Activated naive CD8-positive, alpha-beta T cell (primary cell): ENCODE data around the gene HDHD3.
A peak's percentile ranks its signal among the peaks of the same experiment; 100 is the strongest.
"Not testable (repeated sequence)": the region's sequence is repeated elsewhere in the genome, so short reads cannot be mapped to it uniquely, and the experiment has no call there.

Source experiments
- H3K27ac Mint-ChIP-seq: one replicate; pipeline ENCODE4 v1.8.0; 2021; ENCODE audit warnings: mixed read lengths
- H3K27me3 Mint-ChIP-seq: one replicate; pipeline ENCODE4 v1.8.0; 2021; ENCODE audit warnings: mixed read lengths
- H3K36me3 Mint-ChIP-seq: one replicate; pipeline ENCODE4 v1.8.0; 2021; ENCODE audit warnings: mixed read lengths
- H3K4me1 Mint-ChIP-seq: one replicate; pipeline ENCODE4 v1.8.0; 2021; ENCODE audit warnings: low read depth, mixed read lengths
- H3K4me3 Mint-ChIP-seq: one replicate; pipeline ENCODE4 v1.8.0; 2021; ENCODE audit warnings: mild to moderate bottlenecking, mixed read lengths
- H3K9me3 Mint-ChIP-seq: one replicate; pipeline ENCODE4 v1.8.0; 2021; ENCODE audit warnings: low read depth, mixed read lengths

The HDHD3 gene

GRCh38 chr9:113397203-113397631, 20.4 kb upstream of the HDHD3 start:
- H3K36me3 Mint-ChIP-seq: peaks cover 2% of the 10 kb centered on the region
- peaks cover 28% of the 10 kb centered on the region for H3K4me1 Mint-ChIP-seq
- no peak overlapping the region for H3K4me3 Mint-ChIP-seq
- H3K9me3 Mint-ChIP-seq: no peaks in the 10 kb centered on the region
- no peaks in the 10 kb centered on the region for H3K27me3 Mint-ChIP-seq
- H3K27ac Mint-ChIP-seq: no peak overlapping the region

GRCh38 chr9:113395000-113395861, 18.4 kb upstream of the HDHD3 start:
- Mint-ChIP-seq H3K27ac (no peak overlapping the region), H3K4me3 (no peak overlapping the region), H3K9me3 (no peaks in the 10 kb centered on the region), H3K4me1 (peaks cover 17% of the 10 kb centered on the region), H3K36me3 (peaks cover 2% of the 10 kb centered on the region), H3K27me3 (no peaks in the 10 kb centered on the region)

- Mint-ChIP-seq H3K27ac (no peak overlapping the region), H3K36me3 (peaks cover 6% of the 10 kb centered on the region), H3K4me1 (peaks cover 6% of the 10 kb centered on the region), H3K9me3 (no peaks in the 10 kb centered on the region), H3K4me3 (no peak overlapping the region), H3K27me3 (no peaks in the 10 kb centered on the region)
Measured at GRCh38 chr9:113393281-113393680, 16.5 kb upstream of the HDHD3 start.

GRCh38 chr9:113391917-113392316, 15.1 kb upstream of the HDHD3 start:
- H3K4me1 Mint-ChIP-seq: peaks cover 6% of the 10 kb centered on the region
- H3K4me3 Mint-ChIP-seq: no peak overlapping the region
- peaks cover 6% of the 10 kb centered on the region for H3K36me3 Mint-ChIP-seq
- no peaks in the 10 kb centered on the region for H3K9me3 Mint-ChIP-seq
- H3K27me3 Mint-ChIP-seq: no peaks in the 10 kb centered on the region
- no peak overlapping the region for H3K27ac Mint-ChIP-seq

GRCh38 chr9:113390192-113390960, 13.6 kb upstream of the HDHD3 start:
- Mint-ChIP-seq H3K4me3 (no peak overlapping the region), H3K9me3 (no peaks in the 10 kb centered on the region), H3K4me1 (no peaks in the 10 kb centered on the region), H3K27ac (no peak overlapping the region), H3K27me3 (no peaks in the 10 kb centered on the region), H3K36me3 (peaks cover 6% of the 10 kb centered on the region)

- Mint-ChIP-seq H3K9me3 (no peaks in the 10 kb centered on the region), H3K4me1 (no peaks in the 10 kb centered on the region), H3K27me3 (no peaks in the 10 kb centered on the region), H3K36me3 (peaks cover 8% of the 10 kb centered on the region), H3K27ac (no peak overlapping the region), H3K4me3 (no peak overlapping the region)
Measured at GRCh38 chr9:113389451-113389850, 12.7 kb upstream of the HDHD3 start.

GRCh38 chr9:113388833-113389232, 12.0 kb upstream of the HDHD3 start:
- Mint-ChIP-seq H3K4me3 (no peak overlapping the region), H3K9me3 (no peaks in the 10 kb centered on the region), H3K27ac (no peak overlapping the region), H3K4me1 (no peaks in the 10 kb centered on the region), H3K27me3 (no peaks in the 10 kb centered on the region), H3K36me3 (peaks cover 8% of the 10 kb centered on the region)

GRCh38 chr9:113387560-113388230, 10.9 kb upstream of the HDHD3 start:
- no peaks in the 10 kb centered on the region for H3K4me1 Mint-ChIP-seq
- H3K27ac Mint-ChIP-seq: peak overlapping the region; percentile 13
- H3K36me3 Mint-ChIP-seq: peaks cover 8% of the 10 kb centered on the region
- H3K9me3 Mint-ChIP-seq: no peaks in the 10 kb centered on the region
- H3K4me3 Mint-ChIP-seq: no peak overlapping the region
- H3K27me3 Mint-ChIP-seq: no peaks in the 10 kb centered on the region

GRCh38 chr9:113386571-113387393, 10.0 kb upstream of the HDHD3 start:
- H3K36me3 Mint-ChIP-seq: peaks cover 8% of the 10 kb centered on the region
- H3K9me3 Mint-ChIP-seq: no peaks in the 10 kb centered on the region
- H3K27ac Mint-ChIP-seq: no peak overlapping the region
- no peaks in the 10 kb centered on the region for H3K4me1 Mint-ChIP-seq
- H3K4me3 Mint-ChIP-seq: no peak overlapping the region
- no peaks in the 10 kb centered on the region for H3K27me3 Mint-ChIP-seq

- Mint-ChIP-seq H3K27me3 (no peaks in the 10 kb centered on the region), H3K27ac (no peak overlapping the region), H3K4me3 (no peak overlapping the region), H3K4me1 (no peaks in the 10 kb centered on the region), H3K36me3 (peaks cover 4% of the 10 kb centered on the region), H3K9me3 (no peaks in the 10 kb centered on the region)
Measured at GRCh38 chr9:113381909-113382411, 5.2 kb upstream of the HDHD3 start.

- not testable (repeated sequence) for H3K4me1 Mint-ChIP-seq, H3K36me3 Mint-ChIP-seq, H3K4me3 Mint-ChIP-seq, H3K9me3 Mint-ChIP-seq, H3K27ac Mint-ChIP-seq, H3K27me3 Mint-ChIP-seq
Measured at GRCh38 chr9:113381441-113381840, 4.7 kb upstream of the HDHD3 start.

- H3K36me3 Mint-ChIP-seq: peaks cover 2% of the 10 kb centered on the region
- no peaks in the 10 kb centered on the region for H3K9me3 Mint-ChIP-seq
- H3K4me3 Mint-ChIP-seq: no peak overlapping the region
- H3K4me1 Mint-ChIP-seq: no peaks in the 10 kb centered on the region
- H3K27ac Mint-ChIP-seq: no peak overlapping the region
- H3K27me3 Mint-ChIP-seq: no peaks in the 10 kb centered on the region
Measured at GRCh38 chr9:113380869-113381378, 4.1 kb upstream of the HDHD3 start.

GRCh38 chr9:113379829-113380210, 3.0 kb upstream of the HDHD3 start:
- not testable (repeated sequence) for H3K27ac Mint-ChIP-seq, H3K4me3 Mint-ChIP-seq

GRCh38 chr9:113379094-113379828, 2.5 kb upstream of the HDHD3 start:
- H3K27ac Mint-ChIP-seq, H3K36me3 Mint-ChIP-seq, H3K9me3 Mint-ChIP-seq, H3K4me3 Mint-ChIP-seq, H3K27me3 Mint-ChIP-seq: not testable (repeated sequence)
- peaks cover 14% of the 10 kb centered on the region for H3K4me1 Mint-ChIP-seq

More at GRCh38 chr9:113379829-113380210, 3.0 kb upstream of the HDHD3 start:
- H3K36me3 Mint-ChIP-seq, H3K9me3 Mint-ChIP-seq, H3K27me3 Mint-ChIP-seq: not testable (repeated sequence)
- peaks cover 10% of the 10 kb centered on the region for H3K4me1 Mint-ChIP-seq
